ENCODE measurements around the gene TEP1. TPM values are rescaled to one million over a fixed set of nuclear protein-coding genes. Genes with fewer than 3 reads are reported as not detected.

The TEP1 gene
- total and polyA plus RNA-seq, 2 of the 8 experiments (the other 6 are each of a cell fraction or from before 2014, with no cell fraction given) = 6.9 to 10.7 TPM

DNA sequence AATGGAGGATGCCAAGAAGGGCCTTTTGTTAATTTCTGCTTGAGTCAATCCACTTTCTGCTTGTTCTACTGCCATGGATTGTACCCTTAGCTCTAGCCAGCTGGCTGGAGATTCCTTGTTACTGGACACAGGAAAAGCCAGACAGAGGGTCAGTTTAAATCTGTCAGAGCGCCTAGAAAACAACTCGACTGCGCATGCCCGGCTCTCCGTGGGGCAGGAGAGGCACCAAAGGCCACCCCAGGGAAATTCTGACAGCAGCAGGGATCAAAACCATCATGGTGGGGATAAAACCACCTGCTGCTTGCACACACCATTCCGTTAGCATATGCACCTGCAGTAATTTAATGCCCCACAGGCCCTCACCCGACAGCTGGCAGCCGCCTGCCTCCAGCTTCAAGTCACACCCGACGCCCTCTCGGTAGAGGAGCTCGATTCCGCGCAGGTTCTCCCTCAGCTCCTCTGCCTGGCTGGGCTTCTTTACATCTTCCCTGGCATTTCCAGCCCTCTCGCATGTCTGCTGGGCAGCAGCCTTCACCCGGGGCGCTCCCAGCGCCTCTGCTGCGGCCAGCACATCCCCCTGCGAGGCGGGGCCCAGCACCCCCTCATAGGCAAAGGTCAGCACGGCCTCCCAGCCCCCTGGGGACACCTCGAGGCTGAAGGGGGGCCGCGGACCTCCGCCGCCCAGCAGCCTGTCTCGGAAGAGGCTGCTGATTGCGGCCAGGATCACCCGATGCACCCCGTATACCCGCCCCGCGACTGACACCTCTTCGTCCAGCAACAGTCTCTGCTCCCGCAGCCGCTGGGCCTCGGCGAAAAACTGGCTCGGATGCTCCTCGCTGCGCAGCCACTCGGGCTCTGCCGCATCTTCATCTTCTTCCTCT is 21.6 kb upstream of the TEP1 start (continued):
- TF ChIP-seq TEAD4 (IDR thresholded peaks at IDR 0.05; ENCODE audit: low read depth, low read length) = no peak
- peak; percentile 86 for TF ChIP-seq KDM4A (IDR thresholded peaks at IDR 0.05; ENCODE audit: low read depth, low read length, severe bottlenecking)
- TF ChIP-seq SUZ12 (IDR thresholded peaks at IDR 0.05; ENCODE audit: low read length) = peak; percentile 26; the same call in 1 of the 2 replicates
- TF ChIP-seq, protein P1, sequence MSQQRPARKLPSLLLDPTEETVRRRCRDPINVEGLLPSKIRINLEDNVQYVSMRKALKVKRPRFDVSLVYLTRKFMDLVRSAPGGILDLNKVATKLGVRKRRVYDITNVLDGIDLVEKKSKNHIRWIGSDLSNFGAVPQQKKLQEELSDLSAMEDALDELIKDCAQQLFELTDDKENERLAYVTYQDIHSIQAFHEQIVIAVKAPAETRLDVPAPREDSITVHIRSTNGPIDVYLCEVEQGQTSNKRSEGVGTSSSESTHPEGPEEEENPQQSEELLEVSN (IDR thresholded peaks at IDR 0.05) = 0 out of 2 replicates have a peak, but pooled peaks have one; percentile 5
- TF ChIP-seq GTF2F1 (IDR thresholded peaks at IDR 0.05; ENCODE audit: borderline replicate concordance, low read depth, low read length) = no peak
- no peak for TF ChIP-seq CHD1 (IDR thresholded peaks at IDR 0.05; ENCODE audit: low read depth, low read length)
- no peak for TF ChIP-seq POLR2AphosphoS5 (IDR thresholded peaks at IDR 0.05; ENCODE audit: low read depth, low read length)
- TF ChIP-seq CBX5 (IDR thresholded peaks at IDR 0.05; ENCODE audit: low read depth, low read length) = no peak
- TF ChIP-seq POU5F1 (IDR thresholded peaks at IDR 0.05; ENCODE audit: low read depth, low read length) = no peak
- no peak for TF ChIP-seq SP1 (IDR thresholded peaks at IDR 0.05; ENCODE audit: low read depth, low read length)
- TF ChIP-seq BCL11A (IDR thresholded peaks at IDR 0.05; ENCODE audit: low read depth in 2 of 2, low read length in 2 of 2) = no peak
- TF ChIP-seq CEBPB (IDR thresholded peaks at IDR 0.05; ENCODE audit: low read depth, low read length) = no peak
- no peak for TF ChIP-seq KDM5A (IDR thresholded peaks at IDR 0.05; ENCODE audit: low read length)
- no peak for TF ChIP-seq BACH1 (IDR thresholded peaks at IDR 0.05; ENCODE audit: low read length)
- TF ChIP-seq PHF8 (conservative IDR thresholded peaks at IDR 0.05; ENCODE audit: low read depth, low read length) = no peak
- peak; percentile 34 for TF ChIP-seq ASH2L (IDR thresholded peaks at IDR 0.05; ENCODE audit: low read length)
- no peak for TF ChIP-seq RNF2 (IDR thresholded peaks at IDR 0.05; ENCODE audit: borderline replicate concordance, low read depth, low read length, missing control alignments, poor library complexity, severe bottlenecking)
- no peak for TF ChIP-seq CREB1 (IDR thresholded peaks at IDR 0.05)
- TF ChIP-seq, protein P2, sequence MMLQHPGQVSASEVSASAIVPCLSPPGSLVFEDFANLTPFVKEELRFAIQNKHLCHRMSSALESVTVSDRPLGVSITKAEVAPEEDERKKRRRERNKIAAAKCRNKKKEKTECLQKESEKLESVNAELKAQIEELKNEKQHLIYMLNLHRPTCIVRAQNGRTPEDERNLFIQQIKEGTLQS (IDR thresholded peaks at IDR 0.05; ENCODE audit: insufficient read depth, low read depth, low read length) = no peak
- TF ChIP-seq TAF1 (IDR thresholded peaks at IDR 0.05; ENCODE audit: low read depth, low read length) = no peak
